Ovary (tissue), 9 donors: Measurements from ENCODE around the gene PPIG. TPM values are rescaled to one million over a fixed set of nuclear protein-coding genes. Genes with fewer than 3 reads are reported as not detected.
"Not testable (repeated sequence)": the region's sequence is repeated elsewhere in the genome, so short reads cannot be mapped to it uniquely, and the experiment has no call there.

ENCODE experiments used
- DNase-seq, 5 donors: peaks; one replicate each; pipeline ENCODE4 v3.0.0-alpha.2; 2019 to 2020
- H3K27ac ChIP-seq, 2 donors: fragments of 200-600 bp; one replicate each; pipeline versions ENCODE4 v1.5.1 to v1.8.0; 2019 to 2022
- H3K27me3 ChIP-seq: fragments of 200-600 bp; one replicate; pipeline ENCODE4 v1.8.0; 2022
- H3K36me3 ChIP-seq: fragments of 200-600 bp; sonication (generic); one replicate; pipeline ENCODE4 v1.5.1; 2019
- H3K4me1 ChIP-seq: one replicate; pipeline ENCODE4 v1.8.1; 2013; ENCODE audit warnings: mild to moderate bottlenecking, moderate library complexity; ENCODE audit not compliant: insufficient read depth
- H3K4me3 ChIP-seq: fragments of 200-600 bp; sonication (generic); one replicate; pipeline ENCODE4 v1.5.1; 2017
- H3K9me3 ChIP-seq, 2 donors: fragments of 200-600 bp in 1 of 2; sonication (generic) in 1 of 2; one replicate each; pipeline versions ENCODE4 v1.5.1 to v1.8.1; 2013 to 2019; ENCODE audit warnings: mild to moderate bottlenecking in 1 of 2, moderate library complexity in 1 of 2
- CTCF ChIP-seq, 3 donors: fragments of 450-650 bp in 2 of 3; fragments of 200-600 bp in 1 of 3; IDR thresholded peaks; one replicate each; pipeline versions ENCODE4 v1.5.1 to v1.8.0; 2016 to 2022; ENCODE audit warnings: antibody characterized with exemption in 3 of 3, mild to moderate bottlenecking in 1 of 3
- EP300 ChIP-seq: sonication (generic); formaldehyde crosslinking; IDR thresholded peaks from one replicate; pipeline ENCODE4 v1.6.1; 2017; ENCODE audit warnings: antibody characterized with exemption
- POLR2A ChIP-seq: fragments of 450-650 bp; IDR thresholded peaks from one replicate; pipeline ENCODE4 v1.6.1; 2017; ENCODE audit warnings: antibody characterized with exemption, mild to moderate bottlenecking, moderate library complexity
- WGBS, 3 donors: extraction: QIAGEN DNeasy Blood & Tissue Kit in 1 of 3; methylation state at CpG; one replicate each; pipeline versions ENCODE4 v1.1.5 to v1.1.7; 2013 to 2017; 5-methylcytosine and 5-hydroxymethylcytosine counted together
- intact Hi-C, 4 donors: fragments of 100-400 bp; cut with DNase I; formaldehyde crosslinking; loops; one replicate each; pipeline versions ENCODE4 v1.11.0 to v1.15.1; 2022 to 2023
- polyA plus RNA-seq, 2 donors: library from polyadenylated mRNA; stranded (reverse); fragments of 200-250 nt in 1 of 2; fragments of 350-450 nt in 1 of 2; fragmentation: Illumina TruSeq in 1 of 2; extraction: RNeasy Lipid Tissue Mini Kit (QIAGEN cat#74804) in 1 of 2; gene quantifications; one replicate each; pipeline ENCODE4 v1.2.3, GENCODE V29; 2013 to 2014
- total RNA-seq, 7 donors: library from RNA; depleted of rRNA in 2 of 7; stranded (reverse); fragments of >200 nt in 2 of 7; fragmentation: NEBNext Ultra II Directional in 3 of 7; extraction: Animal tissue kit (Norgen Biotek cat#: 25700) in 3 of 7; gene quantifications; one replicate each; pipeline versions ENCODE4 v1.1.0 to v1.2.4, GENCODE V29; 2016 to 2023
- donor health status: DM: no; HTN: no; CAD: no; lungs with moderate emphysema.
- donor health status: DM: no; HTN: no; CAD: no.
- donor health status: Bipolar disorder and iron deficiency.
- donor health status: DM: yes; HTN: yes; CAD: no.
- donor health status: DM: no; HTN: no; CAD: no.
- donor health status: DM: yes; HTN: yes; CAD: no.

PPIG gene
- total and polyA plus RNA-seq, 9 donors = 29.3 to 64.5 (median 52.5) TPM

- Histone ChIP-seq H3K4me1 (no peaks in the 10 kb centered on the region), H3K9me3 (no peaks in the 10 kb centered on the region), H3K27ac (no peak overlapping the region), H3K36me3 (no peaks in the 10 kb centered on the region), H3K4me3 (no peak overlapping the region), H3K27me3 (no peaks in the 10 kb centered on the region)
- intact Hi-C loops = no loop called here
- TF ChIP-seq CTCF (IDR thresholded peaks at IDR 0.05) (no peak), POLR2A (no peak), EP300 (no peak)
- WGBS, 3 donors = 95 to 99% (median 98%) methylated on average over 2 of the region's 2 CpGs
- DNase-seq = no peak
Measured at GRCh38 chr2:169546756-169547155, 37.4 kb upstream of the PPIG start.

GRCh38 chr2:169561364-169561763 lies 22.8 kb upstream of the PPIG start:
- TF ChIP-seq CTCF (IDR thresholded peaks at IDR 0.05) (no peak), POLR2A (no peak), EP300 (no peak)

DNA sequence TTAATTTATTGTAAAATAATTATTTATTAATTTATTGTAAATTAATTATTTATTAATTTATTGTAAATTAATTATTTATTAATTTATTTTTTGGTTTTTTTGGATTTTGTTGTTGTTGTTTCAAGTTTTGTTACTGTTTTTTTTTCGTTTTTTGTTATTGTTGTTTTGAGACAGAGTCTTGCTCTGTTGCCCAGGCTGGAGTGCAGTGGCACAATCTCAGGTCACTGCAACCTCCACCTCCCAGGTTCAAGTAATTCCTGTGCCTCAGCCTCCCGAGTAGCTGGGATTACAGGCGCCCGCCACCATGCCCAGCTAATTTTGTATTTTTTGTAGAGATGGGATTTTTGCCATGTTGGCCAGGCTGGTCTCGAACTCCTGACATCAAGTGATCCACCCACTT lies 22.1 kb upstream of the PPIG start:
- H3K9me3 ChIP-seq, intact Hi-C loops, H3K27me3 ChIP-seq, DNase-seq, H3K4me1 ChIP-seq, H3K36me3 ChIP-seq, H3K27ac ChIP-seq, H3K4me3 ChIP-seq: not testable (repeated sequence)
- 90 to 97% (median 90%) methylated on average over 5 of the region's 5 CpGs for whole genome bisulfite sequencing, 3 donors

More at GRCh38 chr2:169561364-169561763, 22.8 kb upstream of the PPIG start:
- no peak overlapping the region for H3K27ac ChIP-seq
- no peaks in the 10 kb centered on the region for H3K27me3 ChIP-seq
- H3K9me3 ChIP-seq = no peaks in the 10 kb centered on the region
- no peaks in the 10 kb centered on the region for H3K4me1 ChIP-seq
- 50 to 84% (median 59%) methylated on average over 1 of the region's 1 CpG for WGBS, 3 donors
- intact Hi-C loops = no loop called here
- DNase-seq = no peak
- no peaks in the 10 kb centered on the region for H3K36me3 ChIP-seq
- H3K4me3 ChIP-seq = no peak overlapping the region

DNA sequence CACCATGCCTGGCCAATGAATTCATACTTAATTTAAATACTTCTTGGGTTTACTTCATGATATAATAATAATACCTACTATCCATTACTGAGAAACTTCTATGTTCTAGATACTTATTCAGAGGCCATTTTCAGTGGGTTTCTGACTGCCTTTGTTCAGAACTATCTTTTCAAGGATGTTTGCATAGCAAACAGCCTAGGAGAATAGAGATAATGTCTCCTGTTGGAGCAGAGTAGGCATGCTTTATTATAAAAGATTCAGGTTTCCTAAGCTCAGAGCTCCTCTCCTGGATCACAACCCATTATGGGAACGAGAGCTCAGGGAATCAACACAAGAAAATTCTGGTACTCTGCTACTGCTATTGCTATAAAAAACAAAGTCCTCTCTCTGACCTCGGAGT lies 21.6 kb upstream of the PPIG start:
- Histone ChIP-seq H3K36me3 (no peaks in the 10 kb centered on the region), H3K9me3 (no peaks in the 10 kb centered on the region), H3K4me1 (no peaks in the 10 kb centered on the region), H3K27me3 (no peaks in the 10 kb centered on the region), H3K27ac (no peak overlapping the region), H3K4me3 (no peak overlapping the region)
- WGBS, 3 donors = 90 to 98% (median 92%) methylated on average over 2 of the region's 2 CpGs
- TF ChIP-seq POLR2A (no peak), EP300 (no peak), CTCF (IDR thresholded peaks at IDR 0.05) (no peak)
- no peak for DNase-seq
- intact Hi-C loops = no loop called here

- WGBS, 3 donors = 88 to 97% (median 89%) methylated on average over 1 of the region's 1 CpG
- no peak for DNase-seq
- Histone ChIP-seq H3K27me3 (no peaks in the 10 kb centered on the region), H3K9me3 (no peaks in the 10 kb centered on the region), H3K27ac (no peak overlapping the region), H3K4me3 (no peak overlapping the region), H3K36me3 (no peaks in the 10 kb centered on the region), H3K4me1 (no peaks in the 10 kb centered on the region)
- intact Hi-C loops = no loop called here
- TF ChIP-seq EP300 = no peak
- TF ChIP-seq CTCF (IDR thresholded peaks at IDR 0.05) = no peak
- no peak for TF ChIP-seq POLR2A
Measured at GRCh38 chr2:169565686-169566085, 18.5 kb upstream of the PPIG start.
